SK-N-SH treated with all-trans-retinoic acid at 6 μM for 48 hours (cell line): Measurements from ENCODE around the gene NCAM1.

Source experiments
- ATAC-seq: fragments of 200-7000 bp; cut with Tn5 transposase; 3 replicates; pipeline ENCODE4 v1.9.1; 2020; ENCODE audit warnings: mild to moderate bottlenecking, moderate library complexity
- ARNTL ChIP-seq: fragments of 450-650 bp; formaldehyde crosslinking; IDR thresholded peaks from 2 replicates; pipeline ENCODE4 v1.5.0; 2020; ENCODE audit warnings: low read depth, mild to moderate bottlenecking, moderate library complexity, borderline replicate concordance
- BACH2 ChIP-seq: fragments of 250-450 bp; sonication (Bioruptor Pico); IDR thresholded peaks from 2 replicates; pipeline ENCODE4 v1.9.0; 2021; ENCODE audit warnings: mild to moderate bottlenecking, borderline replicate concordance
- CSDC2 ChIP-seq: fragments of 250-450 bp; sonication (Bioruptor Pico); IDR thresholded peaks from 2 replicates; pipeline ENCODE4 v1.5.0; 2020; ENCODE audit warnings: mild to moderate bottlenecking, moderate library complexity
- ESRRG ChIP-seq: fragments of 250-450 bp; sonication (Bioruptor Pico); IDR thresholded peaks from 2 replicates; pipeline ENCODE4 v1.6.1; 2021; ENCODE audit warnings: mild to moderate bottlenecking
- GLIS3 ChIP-seq: fragments of 250-450 bp; sonication (Bioruptor Pico); IDR thresholded peaks from 2 replicates; pipeline ENCODE4 v1.5.0; 2020; ENCODE audit warnings: mild to moderate bottlenecking, moderate library complexity
- ISL1 ChIP-seq: fragments of 250-450 bp; sonication (Bioruptor Pico); IDR thresholded peaks from 2 replicates; pipeline ENCODE4 v2.1.2; 2022; ENCODE audit warnings: mild to moderate bottlenecking, moderate library complexity
- OSR1 ChIP-seq: fragments of 250-450 bp; sonication (Bioruptor Pico); IDR thresholded peaks from 2 replicates; pipeline ENCODE4 v1.8.0; 2022; ENCODE audit warnings: moderate library complexity, mild to moderate bottlenecking, inconsistent platforms
- PPARA ChIP-seq: fragments of 250-450 bp; sonication (Bioruptor Pico); IDR thresholded peaks from 2 replicates; pipeline ENCODE4 v1.5.0; 2020; ENCODE audit warnings: mild to moderate bottlenecking, borderline replicate concordance
- RARB ChIP-seq: fragments of 250-450 bp; sonication (Bioruptor Pico); IDR thresholded peaks from 2 replicates; pipeline ENCODE4 v1.8.0; 2021; ENCODE audit warnings: mild to moderate bottlenecking, moderate library complexity
- SNAI2 ChIP-seq: fragments of 250-450 bp; sonication (Bioruptor Pico); IDR thresholded peaks from 2 replicates; pipeline ENCODE4 v1.5.0; 2020; ENCODE audit warnings: mild to moderate bottlenecking, moderate library complexity
- TCF4 ChIP-seq: fragments of 250-450 bp; sonication (Bioruptor Pico); IDR thresholded peaks from 2 replicates; pipeline ENCODE4 v1.8.0; 2021; ENCODE audit warnings: mild to moderate bottlenecking, moderate library complexity, borderline replicate concordance
- TOX ChIP-seq: fragments of 250-450 bp; sonication (Bioruptor Pico); IDR thresholded peaks from 2 replicates; pipeline ENCODE4 v1.8.0; 2021; ENCODE audit warnings: mild to moderate bottlenecking, moderate library complexity, borderline replicate concordance
- ZFP3 ChIP-seq: fragments of 250-450 bp; sonication (Bioruptor Pico); IDR thresholded peaks from 2 replicates; pipeline ENCODE4 v1.5.0; 2020; ENCODE audit warnings: mild to moderate bottlenecking, moderate library complexity
- ZFP30 ChIP-seq: fragments of 450-650 bp; formaldehyde crosslinking; IDR thresholded peaks from 2 replicates; pipeline ENCODE4 v1.5.0; 2022; ENCODE audit warnings: mild to moderate bottlenecking, moderate library complexity
- ZNF565 ChIP-seq: fragments of 450-650 bp; formaldehyde crosslinking; conservative IDR thresholded peaks from 2 replicates; pipeline ENCODE4 v1.5.0; 2020; ENCODE audit warnings: low read depth, mild to moderate bottlenecking, moderate library complexity
- ZNF70 ChIP-seq: fragments of 450-650 bp; formaldehyde crosslinking; IDR thresholded peaks from 2 replicates; pipeline ENCODE4 v1.5.0; 2020; ENCODE audit warnings: mild to moderate bottlenecking, moderate library complexity
- ZNF8 ChIP-seq: fragments of 450-650 bp; formaldehyde crosslinking; IDR thresholded peaks from 2 replicates; pipeline ENCODE4 v1.5.0; 2020; ENCODE audit warnings: mild to moderate bottlenecking, moderate library complexity
- TF ChIP-seq, protein P1 (sequence below): fragments of 250-450 bp; sonication (Bioruptor Pico); IDR thresholded peaks from 2 replicates; pipeline ENCODE4 v1.5.1; 2021; ENCODE audit warnings: mild to moderate bottlenecking, moderate library complexity
- TF ChIP-seq, protein P2 (sequence below): fragments of 250-450 bp; sonication (Bioruptor Pico); IDR thresholded peaks from 2 replicates; pipeline ENCODE4 v1.5.0; 2020; ENCODE audit warnings: mild to moderate bottlenecking, moderate library complexity
- TF ChIP-seq, protein P3 (sequence below): fragments of 250-450 bp; sonication (Bioruptor Pico); IDR thresholded peaks from 2 replicates; pipeline ENCODE4 v1.8.0; 2021; ENCODE audit warnings: low read depth, mild to moderate bottlenecking, moderate library complexity, borderline replicate concordance
- TF ChIP-seq, protein P4 (sequence below): fragments of 250-450 bp; sonication (Bioruptor Pico); IDR thresholded peaks from 2 replicates; pipeline ENCODE4 v1.5.1; 2020; ENCODE audit warnings: low read depth, mild to moderate bottlenecking, moderate library complexity

Gene NCAM1

DNA sequence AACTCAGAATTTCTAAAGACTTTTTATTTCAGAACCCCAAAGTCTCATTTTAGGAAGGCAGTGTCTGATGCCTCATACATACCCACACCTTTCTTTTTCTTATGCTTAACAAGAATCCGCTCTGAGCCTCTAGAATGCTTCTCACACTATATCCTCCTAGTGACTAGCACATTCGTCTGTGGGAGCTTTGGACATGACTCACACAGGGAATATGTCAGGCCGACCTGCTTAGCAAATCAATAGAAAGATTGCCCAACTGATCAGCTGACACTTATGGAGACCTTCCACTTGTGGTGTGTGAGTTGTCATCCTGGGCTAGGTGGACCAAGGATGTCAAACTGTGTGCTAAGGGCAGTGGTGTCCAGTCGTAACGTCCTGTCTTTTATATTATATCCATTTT lies 223.3 kb downstream of the NCAM1 start:
- no peak for TF ChIP-seq ZNF565 (CRISPR knock-in tag)
- TF ChIP-seq SNAI2 (CRISPR knock-in tag), result no peak
- TF ChIP-seq, protein P1, sequence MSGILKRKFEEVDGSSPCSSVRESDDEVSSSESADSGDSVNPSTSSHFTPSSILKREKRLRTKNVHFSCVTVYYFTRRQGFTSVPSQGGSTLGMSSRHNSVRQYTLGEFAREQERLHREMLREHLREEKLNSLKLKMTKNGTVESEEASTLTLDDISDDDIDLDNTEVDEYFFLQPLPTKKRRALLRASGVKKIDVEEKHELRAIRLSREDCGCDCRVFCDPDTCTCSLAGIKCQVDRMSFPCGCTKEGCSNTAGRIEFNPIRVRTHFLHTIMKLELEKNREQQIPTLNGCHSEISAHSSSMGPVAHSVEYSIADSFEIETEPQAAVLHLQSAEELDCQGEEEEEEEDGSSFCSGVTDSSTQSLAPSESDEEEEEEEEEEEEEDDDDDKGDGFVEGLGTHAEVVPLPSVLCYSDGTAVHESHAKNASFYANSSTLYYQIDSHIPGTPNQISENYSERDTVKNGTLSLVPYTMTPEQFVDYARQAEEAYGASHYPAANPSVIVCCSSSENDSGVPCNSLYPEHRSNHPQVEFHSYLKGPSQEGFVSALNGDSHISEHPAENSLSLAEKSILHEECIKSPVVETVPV (CRISPR knock-in tag), result no peak
- no peak for TF ChIP-seq ZFP3
- no peak for TF ChIP-seq ZFP30
- no peak for TF ChIP-seq CSDC2 (CRISPR knock-in tag)
- TF ChIP-seq, protein P2, sequence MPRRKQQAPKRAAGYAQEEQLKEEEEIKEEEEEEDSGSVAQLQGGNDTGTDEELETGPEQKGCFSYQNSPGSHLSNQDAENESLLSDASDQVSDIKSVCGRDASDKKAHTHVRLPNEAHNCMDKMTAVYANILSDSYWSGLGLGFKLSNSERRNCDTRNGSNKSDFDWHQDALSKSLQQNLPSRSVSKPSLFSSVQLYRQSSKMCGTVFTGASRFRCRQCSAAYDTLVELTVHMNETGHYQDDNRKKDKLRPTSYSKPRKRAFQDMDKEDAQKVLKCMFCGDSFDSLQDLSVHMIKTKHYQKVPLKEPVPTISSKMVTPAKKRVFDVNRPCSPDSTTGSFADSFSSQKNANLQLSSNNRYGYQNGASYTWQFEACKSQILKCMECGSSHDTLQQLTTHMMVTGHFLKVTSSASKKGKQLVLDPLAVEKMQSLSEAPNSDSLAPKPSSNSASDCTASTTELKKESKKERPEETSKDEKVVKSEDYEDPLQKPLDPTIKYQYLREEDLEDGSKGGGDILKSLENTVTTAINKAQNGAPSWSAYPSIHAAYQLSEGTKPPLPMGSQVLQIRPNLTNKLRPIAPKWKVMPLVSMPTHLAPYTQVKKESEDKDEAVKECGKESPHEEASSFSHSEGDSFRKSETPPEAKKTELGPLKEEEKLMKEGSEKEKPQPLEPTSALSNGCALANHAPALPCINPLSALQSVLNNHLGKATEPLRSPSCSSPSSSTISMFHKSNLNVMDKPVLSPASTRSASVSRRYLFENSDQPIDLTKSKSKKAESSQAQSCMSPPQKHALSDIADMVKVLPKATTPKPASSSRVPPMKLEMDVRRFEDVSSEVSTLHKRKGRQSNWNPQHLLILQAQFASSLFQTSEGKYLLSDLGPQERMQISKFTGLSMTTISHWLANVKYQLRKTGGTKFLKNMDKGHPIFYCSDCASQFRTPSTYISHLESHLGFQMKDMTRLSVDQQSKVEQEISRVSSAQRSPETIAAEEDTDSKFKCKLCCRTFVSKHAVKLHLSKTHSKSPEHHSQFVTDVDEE (CRISPR knock-in tag), result no peak
- TF ChIP-seq ZNF70 (CRISPR knock-in tag), result no peak
- TF ChIP-seq ESRRG, result no peak
- TF ChIP-seq, all 23 proteins: peak for 0
- peak; percentile 58; the same call in 2 of the 3 replicates for ATAC-seq

DNA sequence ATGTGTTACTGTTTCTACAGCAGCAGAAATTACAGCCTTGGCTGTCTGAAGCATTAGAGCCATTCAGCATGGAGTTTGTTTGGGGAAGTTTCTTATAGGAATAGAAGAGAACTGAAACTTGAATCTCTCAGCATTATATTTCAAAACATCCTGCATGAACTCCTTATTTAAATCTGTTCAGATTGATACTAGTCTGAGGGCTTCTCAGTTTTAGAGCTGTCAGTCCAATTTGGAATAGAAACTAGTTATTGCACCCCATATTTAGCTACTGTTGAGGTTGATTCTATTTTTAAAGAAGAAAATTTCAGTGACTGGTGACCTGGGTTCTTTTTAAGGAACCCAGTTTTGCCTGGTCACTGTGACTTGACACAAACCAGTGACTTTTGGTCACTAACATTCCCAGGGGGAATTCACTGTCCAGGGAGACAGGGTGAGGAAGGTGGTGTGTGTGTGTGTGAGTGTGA lies 227.2 kb downstream of the NCAM1 start:
- no peak for TF ChIP-seq ZFP3
- no peak for TF ChIP-seq PPARA (CRISPR knock-in tag)
- TF ChIP-seq, protein P3, sequence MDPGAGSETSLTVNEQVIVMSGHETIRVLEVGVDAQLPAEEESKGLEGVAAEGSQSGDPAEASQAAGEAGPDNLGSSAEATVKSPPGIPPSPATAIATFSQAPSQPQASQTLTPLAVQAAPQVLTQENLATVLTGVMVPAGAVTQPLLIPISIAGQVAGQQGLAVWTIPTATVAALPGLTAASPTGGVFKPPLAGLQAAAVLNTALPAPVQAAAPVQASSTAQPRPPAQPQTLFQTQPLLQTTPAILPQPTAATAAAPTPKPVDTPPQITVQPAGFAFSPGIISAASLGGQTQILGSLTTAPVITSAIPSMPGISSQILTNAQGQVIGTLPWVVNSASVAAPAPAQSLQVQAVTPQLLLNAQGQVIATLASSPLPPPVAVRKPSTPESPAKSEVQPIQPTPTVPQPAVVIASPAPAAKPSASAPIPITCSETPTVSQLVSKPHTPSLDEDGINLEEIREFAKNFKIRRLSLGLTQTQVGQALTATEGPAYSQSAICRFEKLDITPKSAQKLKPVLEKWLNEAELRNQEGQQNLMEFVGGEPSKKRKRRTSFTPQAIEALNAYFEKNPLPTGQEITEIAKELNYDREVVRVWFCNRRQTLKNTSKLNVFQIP (CRISPR knock-in tag), result no peak
- TF ChIP-seq TCF4 (CRISPR knock-in tag), result no peak
- TF ChIP-seq SNAI2 (CRISPR knock-in tag), result no peak
- ATAC-seq, result no peak

DNA sequence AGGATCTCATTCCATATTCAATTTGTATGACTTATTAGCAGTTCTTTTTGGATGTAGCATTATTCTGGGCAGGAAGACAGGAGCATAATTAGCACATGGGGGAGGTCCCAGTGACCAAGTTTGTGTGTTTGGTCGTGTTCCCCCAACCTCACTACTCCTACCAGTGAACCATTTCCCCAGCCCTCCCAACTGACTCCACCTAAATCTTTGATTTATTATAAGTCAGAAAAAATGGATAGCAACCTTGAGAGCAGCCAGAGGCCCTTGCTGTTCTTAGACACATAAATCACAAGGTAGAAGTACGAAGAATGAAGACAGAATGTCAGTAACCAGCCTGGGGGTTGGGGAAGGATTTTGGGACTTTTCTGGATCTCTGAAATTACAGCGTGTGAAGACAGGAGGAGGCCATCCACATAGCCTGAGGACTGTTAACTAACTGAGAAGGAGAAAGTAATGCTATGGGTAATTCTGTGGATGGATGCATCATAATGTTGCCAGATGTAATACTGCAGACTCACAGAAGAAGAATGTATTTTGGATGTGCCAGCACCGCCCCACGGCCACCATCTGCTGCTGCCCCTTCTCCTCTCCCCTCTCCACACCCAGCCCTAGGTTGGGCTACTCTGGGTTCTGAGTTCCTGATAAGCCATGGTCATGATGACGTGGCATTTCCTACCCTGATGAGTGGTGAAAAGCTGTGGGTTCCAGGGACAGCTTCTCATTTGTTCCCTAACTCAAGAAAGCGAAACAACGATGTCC lies 228.9 kb downstream of the NCAM1 start:
- TF ChIP-seq TOX (CRISPR knock-in tag) (no peak), ZNF565 (CRISPR knock-in tag) (no peak), BACH2 (CRISPR knock-in tag) (no peak), ZNF8 (CRISPR knock-in tag) (no peak), ARNTL (CRISPR knock-in tag) (no peak), ZFP3 (no peak), GLIS3 (CRISPR knock-in tag) (no peak), ZFP30 (no peak), RARB (CRISPR knock-in tag) (no peak), ESRRG (no peak), ISL1 (CRISPR knock-in tag) (no peak), CSDC2 (CRISPR knock-in tag) (no peak), OSR1 (no peak)
- TF ChIP-seq, protein P2 (CRISPR knock-in tag), result no peak
- TF ChIP-seq, protein P4, sequence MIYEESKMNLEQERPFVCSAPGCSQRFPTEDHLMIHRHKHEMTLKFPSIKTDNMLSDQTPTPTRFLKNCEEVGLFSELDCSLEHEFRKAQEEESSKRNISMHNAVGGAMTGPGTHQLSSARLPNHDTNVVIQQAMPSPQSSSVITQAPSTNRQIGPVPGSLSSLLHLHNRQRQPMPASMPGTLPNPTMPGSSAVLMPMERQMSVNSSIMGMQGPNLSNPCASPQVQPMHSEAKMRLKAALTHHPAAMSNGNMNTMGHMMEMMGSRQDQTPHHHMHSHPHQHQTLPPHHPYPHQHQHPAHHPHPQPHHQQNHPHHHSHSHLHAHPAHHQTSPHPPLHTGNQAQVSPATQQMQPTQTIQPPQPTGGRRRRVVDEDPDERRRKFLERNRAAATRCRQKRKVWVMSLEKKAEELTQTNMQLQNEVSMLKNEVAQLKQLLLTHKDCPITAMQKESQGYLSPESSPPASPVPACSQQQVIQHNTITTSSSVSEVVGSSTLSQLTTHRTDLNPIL, result no peak
- TF ChIP-seq, protein P1 (CRISPR knock-in tag), result no peak
- TF ChIP-seq, protein P3 (CRISPR knock-in tag), result no peak
- peak; percentile 35; the same call in 2 of the 3 replicates for ATAC-seq
